ENCODE data around the gene FAAP20. TPM values are rescaled to one million over a fixed set of nuclear protein-coding genes. Genes with fewer than 3 reads are reported as not detected.
A peak's percentile ranks its signal among the peaks of the same experiment; 100 is the strongest.

Gene FAAP20
- total and polyA plus RNA-seq, 4 donors = 5.6 to 31.5 (median 15.7) TPM

GRCh38 chr1:2231532-2232254 is 37.1 kb upstream of the FAAP20 start:
- peaks cover 36 to 68% (median 58%) of the 10 kb centered on the region in 4 donors for H3K4me1 ChIP-seq (ENCODE audit: control insufficient read depth in 4 of 4, insufficient read depth in 4 of 4, low read length in 3 of 4)
- no peaks in the 10 kb centered on the region for H3K27me3 ChIP-seq (ENCODE audit: control insufficient read depth in 4 of 4, insufficient read depth in 4 of 4, low read length in 3 of 4)
- TF ChIP-seq CTCF (IDR thresholded peaks at IDR 0.05; ENCODE audit: low read depth, low read length, missing input control) = no peak
- no peak for TF ChIP-seq REST (IDR thresholded peaks at IDR 0.05)
- peak; percentile 9 to 13 for TF ChIP-seq RAD21 (IDR thresholded peaks at IDR 0.05)
- peak; percentile 12 for TF ChIP-seq MAX (IDR thresholded peaks at IDR 0.05)
- TF ChIP-seq FOXA1 (IDR thresholded peaks at IDR 0.05) = no peak
- no peak for TF ChIP-seq ZBTB33 (IDR thresholded peaks at IDR 0.05)
- TF ChIP-seq YY1 (IDR thresholded peaks at IDR 0.05) = peak; percentile 68
- peak in 1 of 2 donors; percentile 45 for TF ChIP-seq GABPA (IDR thresholded peaks at IDR 0.05 in 1 of 2, conservative IDR thresholded peaks at IDR 0.05 in 1 of 2)
- TF ChIP-seq JUND (IDR thresholded peaks at IDR 0.05) = no peak
- TF ChIP-seq ATF3 (IDR thresholded peaks at IDR 0.05) = no peak
- no peak for TF ChIP-seq EGR1 (IDR thresholded peaks at IDR 0.05; ENCODE audit: low read depth in 2 of 2)
- TF ChIP-seq FOXA2 (IDR thresholded peaks at IDR 0.05) = no peak
- peak; percentile 64 to 74 for TF ChIP-seq HNF4A (conservative IDR thresholded peaks at IDR 0.05)
- TF ChIP-seq NR2F2 (IDR thresholded peaks at IDR 0.05) = no peak
- peak; percentile 10 to 58 for TF ChIP-seq RXRA (IDR thresholded peaks at IDR 0.05)
- TF ChIP-seq HNF4G (IDR thresholded peaks at IDR 0.05) = peak; percentile 27
- peak; percentile 53 for TF ChIP-seq SP1 (IDR thresholded peaks at IDR 0.05)
- no peak for TF ChIP-seq TAF1 (conservative IDR thresholded peaks at IDR 0.05)
- H3K4me3 ChIP-seq (ENCODE audit: low read depth in 1 of 3, low read length in 3 of 3) = peak overlapping the region; percentile 6 to 83 (median 82)
- 20% methylated on average over 26 of the region's 26 CpGs for WGBS
- DNase-seq (ENCODE audit: low spot score) = peak; percentile 70
- peak overlapping the region; percentile 2 to 89 for H3K9ac ChIP-seq (ENCODE audit: low read depth in 1 of 2, low read length in 2 of 2)
- peak overlapping the region; percentile 91 to 93 for H3K27ac ChIP-seq (ENCODE audit: low read depth in 1 of 2, low read length in 2 of 2)
- no peaks in the 10 kb centered on the region for H3K9me3 ChIP-seq (ENCODE audit: control insufficient read depth in 4 of 4, low read length in 3 of 4)
- no peaks in the 10 kb centered on the region for H3K36me3 ChIP-seq (ENCODE audit: control insufficient read depth in 4 of 4, insufficient read depth in 3 of 4, low read depth in 1 of 4, low read length in 3 of 4)
